Adipose tissue (tissue), 3 donors: ENCODE measurements around the gene OR4F6. TPM values are rescaled to one million over a fixed set of nuclear protein-coding genes. Genes with fewer than 3 reads are reported as not detected.
"Not testable (repeated sequence)": the region's sequence is repeated elsewhere in the genome, so short reads cannot be mapped to it uniquely, and the experiment has no call there.

Experiments used
- H3K27ac ChIP-seq: one replicate; pipeline ENCODE4 v1.5.1; 2013; ENCODE audit warnings: low read depth, low read length
- WGBS, 3 donors: extraction: QIAGEN DNeasy Blood & Tissue Kit; methylation state at CpG; one replicate each; pipeline ENCODE4 v1.1.7; 2013; 5-methylcytosine and 5-hydroxymethylcytosine counted together
- polyA plus RNA-seq, 3 donors: library from polyadenylated mRNA; stranded (reverse); fragments of 200-250 nt; gene quantifications; one replicate each; pipeline ENCODE4 v1.2.3, GENCODE V29; 2013
- donor health status: healthy with polysubstance abuse.
- donor health status: Bipolar disorder and iron deficiency.
- donor health status: healthy.

The OR4F6 gene, protein sequence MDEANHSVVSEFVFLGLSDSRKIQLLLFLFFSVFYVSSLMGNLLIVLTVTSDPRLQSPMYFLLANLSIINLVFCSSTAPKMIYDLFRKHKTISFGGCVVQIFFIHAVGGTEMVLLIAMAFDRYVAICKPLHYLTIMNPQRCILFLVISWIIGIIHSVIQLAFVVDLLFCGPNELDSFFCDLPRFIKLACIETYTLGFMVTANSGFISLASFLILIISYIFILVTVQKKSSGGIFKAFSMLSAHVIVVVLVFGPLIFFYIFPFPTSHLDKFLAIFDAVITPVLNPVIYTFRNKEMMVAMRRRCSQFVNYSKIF
- not detected for polyA plus RNA-seq

DNA sequence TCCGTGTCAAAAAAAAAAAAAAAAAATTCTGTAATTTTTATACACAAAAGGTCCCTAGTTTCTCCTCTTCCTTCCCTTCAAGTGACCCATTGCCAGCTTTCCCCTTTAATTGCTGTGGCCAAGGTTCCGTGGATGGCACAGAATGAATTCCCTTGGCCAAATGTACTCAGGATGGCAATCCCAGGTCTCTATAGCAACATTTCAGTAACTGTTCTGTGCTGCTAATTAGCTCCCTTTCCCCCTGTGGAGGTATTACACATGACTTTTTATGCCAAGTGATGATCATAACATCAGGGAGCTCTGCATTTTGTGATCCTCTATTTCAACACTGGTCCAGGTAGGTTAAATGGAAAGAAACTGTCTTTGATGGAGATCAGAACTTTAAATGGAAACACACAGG is at the start of gene OR4F6:
Gene OR4F6, plus strand, starts transcription at position 301 of the 400 bp plus-strand sequence. CDS start 2,211 bp downstream, outside the sequence.
- no peak within 1 kb of the TSS for H3K27ac ChIP-seq
- WGBS, 3 donors, result 82 to 91% (median 85%) methylated on average over 2 of the region's 2 CpGs

DNA sequence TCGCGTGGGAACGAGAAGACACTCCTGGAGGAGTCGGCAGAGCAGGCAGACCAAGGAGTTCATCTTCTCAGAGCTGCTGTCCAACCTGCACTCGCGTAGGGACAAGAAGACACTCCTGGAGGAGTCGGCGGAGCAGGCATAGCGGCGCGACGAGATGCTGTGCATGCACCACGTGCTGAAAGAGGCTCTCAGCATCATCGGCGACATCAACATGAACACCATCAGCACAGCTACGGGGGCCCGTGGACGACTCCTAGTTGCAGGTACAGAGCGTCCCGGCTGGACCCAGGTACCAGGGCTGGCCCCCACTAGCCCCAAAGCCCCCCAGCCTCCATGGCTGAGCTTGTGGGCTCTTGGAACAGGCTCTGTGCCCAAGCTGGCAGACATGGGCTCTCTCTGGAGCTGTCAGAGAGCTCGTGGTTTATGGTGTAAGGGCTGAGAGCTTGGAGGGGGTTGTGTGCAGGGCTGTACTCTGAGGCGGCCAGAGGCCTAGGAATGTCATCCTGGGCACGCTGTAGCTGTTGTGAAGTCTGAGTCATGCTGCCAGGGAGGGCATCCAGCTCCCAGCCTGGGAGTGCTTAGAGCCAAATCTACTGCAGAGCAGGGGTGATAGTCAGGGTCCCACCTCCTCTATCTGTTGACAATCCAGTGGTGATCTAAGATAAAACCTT is 38.5 kb upstream of the OR4F6 start:
- WGBS, 3 donors, result 84 to 91% (median 89%) methylated on average over 21 to 22 of the region's 23 CpGs
- H3K27ac ChIP-seq, result not testable (repeated sequence)

DNA sequence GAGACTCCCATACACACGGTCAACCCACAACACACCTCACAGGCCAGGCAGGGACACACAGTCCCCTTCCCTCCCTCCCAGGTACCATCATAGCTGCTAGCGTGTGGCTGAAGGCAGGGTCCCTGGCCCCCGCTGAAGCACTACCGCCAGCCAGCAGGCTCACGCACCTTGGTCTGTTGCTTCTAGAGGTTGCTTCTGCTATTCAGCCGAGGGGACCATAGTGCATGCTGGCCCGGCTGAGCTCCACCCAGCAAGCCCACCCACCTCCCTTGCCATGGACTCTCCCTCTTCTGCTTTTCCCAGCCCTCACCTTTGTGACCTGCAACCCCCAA is 38.0 kb upstream of the OR4F6 start:
- WGBS, 3 donors, result 87 to 94% (median 93%) methylated on average over 6 to 7 of the region's 7 CpGs
- H3K27ac ChIP-seq, result not testable (repeated sequence)

GRCh38 chr15:101765772-101766456 is 37.4 kb upstream of the OR4F6 start:
- 83 to 91% (median 90%) methylated on average over 15 of the region's 15 CpGs for WGBS, 3 donors
- no peak overlapping the region for H3K27ac ChIP-seq

DNA sequence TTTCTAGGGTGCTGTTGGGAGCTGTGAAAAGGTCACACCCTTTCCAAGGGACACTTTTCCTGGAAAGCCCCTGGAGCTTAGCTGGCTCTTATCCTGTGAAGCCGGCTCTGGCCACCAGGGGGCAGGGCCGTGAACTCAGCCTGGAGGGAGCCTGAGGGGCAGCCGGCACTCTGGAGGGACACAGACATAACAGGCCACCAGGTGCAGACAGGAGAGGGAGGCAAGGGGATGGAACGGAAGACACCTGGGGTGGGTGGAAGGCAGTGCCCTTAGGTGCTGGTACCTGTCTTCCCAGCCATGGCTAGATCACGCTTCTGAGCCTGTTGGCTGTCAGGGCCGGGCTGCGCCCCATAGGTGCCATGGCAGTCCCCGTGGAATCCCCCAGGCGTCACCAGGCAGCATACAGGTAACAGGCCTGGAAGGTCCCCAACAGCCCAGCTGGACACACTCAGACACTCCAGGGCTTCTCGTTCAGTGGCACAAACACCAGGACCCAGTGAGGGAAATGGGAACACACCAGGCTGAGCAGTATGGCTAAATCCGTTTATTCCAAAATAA is 36.1 kb upstream of the OR4F6 start:
- WGBS, 3 donors, result 78 to 87% (median 80%) methylated on average over 6 to 7 of the region's 11 CpGs
- not testable (repeated sequence) for H3K27ac ChIP-seq

DNA sequence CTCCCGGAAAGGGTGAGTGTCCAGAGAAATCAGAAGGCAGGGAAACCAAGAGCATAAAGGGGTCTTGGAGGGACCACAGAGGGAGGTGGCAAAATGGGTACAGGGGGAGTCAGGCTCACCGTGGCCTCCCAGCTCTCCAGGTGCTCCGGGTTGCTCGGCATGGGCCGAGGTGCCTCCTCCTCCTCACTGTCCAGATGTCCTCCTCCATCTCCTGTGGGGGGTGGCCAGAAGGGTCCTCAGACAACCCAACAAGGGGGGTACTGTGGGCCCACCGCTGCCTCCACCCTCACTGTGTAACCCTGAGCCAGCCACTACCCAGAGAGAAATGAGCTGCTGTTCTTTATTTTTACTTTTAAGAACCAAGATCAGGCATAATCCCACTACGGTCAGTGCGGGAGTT is 30.4 kb upstream of the OR4F6 start:
- 94 to 97% (median 95%) methylated on average over 4 to 8 of the region's 8 CpGs for WGBS, 3 donors
- no peak overlapping the region for H3K27ac ChIP-seq

DNA sequence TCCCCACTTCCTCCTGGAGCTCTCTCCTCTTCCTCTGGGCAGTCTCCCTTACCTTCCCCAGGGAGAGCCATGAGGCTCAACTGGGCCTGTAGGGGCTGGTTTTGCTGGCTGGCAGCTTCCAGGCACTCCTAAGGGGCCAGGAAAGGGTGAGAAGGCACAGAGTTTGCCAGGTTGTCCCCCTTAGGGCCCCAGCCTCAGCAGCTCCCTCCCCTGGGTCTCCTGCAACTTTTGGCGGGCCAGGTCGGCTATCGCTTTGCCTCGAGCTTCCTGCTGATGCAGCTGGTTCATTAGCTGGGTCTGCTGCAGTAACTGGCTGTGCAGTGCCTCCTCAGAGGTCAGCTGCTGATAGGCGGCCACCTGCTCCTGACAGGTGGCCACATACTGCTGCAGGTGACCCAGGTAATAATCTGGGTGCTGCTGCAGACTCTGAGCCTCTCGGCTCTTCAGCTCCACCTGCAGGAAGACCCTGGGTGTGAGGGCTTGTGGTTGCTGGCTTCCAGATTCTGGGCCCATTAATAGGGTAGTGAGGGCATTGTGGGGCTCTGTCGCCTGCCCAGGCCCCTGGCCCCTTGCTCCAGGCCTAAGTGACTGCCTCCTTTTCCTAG is 29.7 kb upstream of the OR4F6 start:
- H3K27ac ChIP-seq, result no peak overlapping the region
- WGBS, 3 donors, result 63 to 75% (median 64%) methylated on average over 7 of the region's 7 CpGs

DNA sequence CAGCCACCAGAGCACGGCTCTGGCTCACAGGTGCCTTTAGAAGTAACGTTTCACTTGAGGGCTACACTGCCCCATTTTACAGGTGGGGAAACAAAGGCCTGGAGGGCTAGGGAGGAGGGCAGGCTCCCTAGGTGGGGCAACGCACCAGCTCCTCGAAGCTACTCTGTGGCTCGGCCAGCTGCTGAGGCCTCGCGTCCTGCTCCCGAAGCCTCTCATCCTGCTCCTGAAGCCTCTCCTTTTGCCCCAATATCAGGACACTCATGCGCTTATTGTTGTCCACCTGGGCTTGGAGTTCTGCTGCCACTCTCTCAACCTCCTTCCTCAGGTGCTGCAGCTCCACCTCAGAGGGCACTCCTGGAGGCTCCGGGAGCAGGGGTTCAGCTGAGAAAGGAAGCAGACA is 28.2 kb upstream of the OR4F6 start:
- 78 to 93% (median 90%) methylated on average over 10 of the region's 10 CpGs for WGBS, 3 donors
- H3K27ac ChIP-seq, result no peak overlapping the region

DNA sequence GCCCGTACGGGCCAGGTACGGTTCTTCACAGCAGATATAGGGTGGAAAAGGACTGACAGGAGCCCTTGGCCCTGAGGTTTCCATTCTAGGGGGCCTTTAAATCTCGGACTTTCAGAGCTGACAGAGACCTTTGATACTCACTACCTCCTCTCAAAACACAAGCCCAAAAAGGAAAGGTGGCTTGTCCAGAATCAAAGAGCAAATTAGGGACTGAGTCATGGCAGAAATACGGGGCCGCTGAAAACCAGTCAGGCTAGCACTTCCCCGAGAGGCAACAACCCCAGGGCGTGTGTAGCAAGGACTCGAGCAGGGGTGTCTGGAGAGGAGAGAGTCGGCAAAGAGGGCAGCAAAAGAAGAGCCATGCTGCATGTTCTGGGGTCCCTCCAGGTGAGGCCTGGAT is 24.7 kb upstream of the OR4F6 start:
- H3K27ac ChIP-seq, result not testable (repeated sequence)
- 72 to 90% (median 85%) methylated on average over 9 to 10 of the region's 10 CpGs for WGBS, 3 donors

- not testable (repeated sequence) for H3K27ac ChIP-seq
- WGBS, 3 donors, result 17 to 20% methylated on average over 1 of the region's 1 CpG; no CpG with 5 or more reads in 1 of the 3 donors
Measured at GRCh38 chr15:101780225-101780624, 23.1 kb upstream of the OR4F6 start.

- H3K27ac ChIP-seq, result no peak overlapping the region
- 77 to 87% (median 83%) methylated on average over 8 to 9 of the region's 9 CpGs for WGBS, 3 donors
Measured at GRCh38 chr15:101781928-101782327, 21.4 kb upstream of the OR4F6 start.

GRCh38 chr15:101784644-101785043 is 18.7 kb upstream of the OR4F6 start:
- 35 to 67% (median 42%) methylated on average over 2 of the region's 2 CpGs for WGBS, 3 donors

DNA sequence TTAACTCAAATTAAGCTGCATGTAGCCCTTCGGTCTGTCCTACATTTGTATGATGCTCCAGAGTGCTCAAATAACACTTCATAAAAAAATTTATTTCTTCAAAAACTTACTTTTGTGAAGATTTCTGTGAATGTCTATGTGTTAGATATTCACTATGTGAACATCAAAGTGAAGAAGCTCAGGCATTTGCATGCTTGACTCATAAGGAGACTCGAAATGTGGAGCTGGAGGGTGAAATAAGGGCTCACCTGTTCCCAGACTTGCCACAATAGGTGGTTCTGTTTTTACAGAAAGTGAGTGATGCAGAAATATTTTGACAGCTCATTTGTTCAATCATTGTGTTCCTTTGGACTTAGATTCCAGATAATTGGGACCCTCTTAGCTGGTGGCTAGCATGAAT is 16.9 kb upstream of the OR4F6 start:
- H3K27ac ChIP-seq, result not testable (repeated sequence)
- WGBS, 3 donors, result 68 to 81% (median 74%) methylated on average over 2 of the region's 2 CpGs

More at GRCh38 chr15:101784644-101785043, 18.7 kb upstream of the OR4F6 start:
- H3K27ac ChIP-seq, result no peak overlapping the region

- WGBS, 3 donors, result 84 to 86% (median 84%) methylated on average over 2 of the region's 2 CpGs
Measured at GRCh38 chr15:101788001-101788400, 15.3 kb upstream of the OR4F6 start.

GRCh38 chr15:101788503-101789269 is 14.6 kb upstream of the OR4F6 start:
- WGBS, 3 donors, result 36 to 78% (median 74%) methylated on average over 3 to 5 of the region's 5 CpGs

More at GRCh38 chr15:101788001-101788400, 15.3 kb upstream of the OR4F6 start:
- not testable (repeated sequence) for H3K27ac ChIP-seq

GRCh38 chr15:101790748-101791147 is 12.6 kb upstream of the OR4F6 start:
- WGBS, 3 donors, result 66 to 70% methylated on average over 1 to 2 of the region's 4 CpGs; no CpG with 5 or more reads in 1 of the 3 donors

More at GRCh38 chr15:101788503-101789269, 14.6 kb upstream of the OR4F6 start:
- not testable (repeated sequence) for H3K27ac ChIP-seq

GRCh38 chr15:101793981-101794380 is 9.3 kb upstream of the OR4F6 start:
- WGBS, 3 donors, result 58 to 73% (median 67%) methylated on average over 7 of the region's 7 CpGs
- H3K27ac ChIP-seq, result not testable (repeated sequence)

More at GRCh38 chr15:101790748-101791147, 12.6 kb upstream of the OR4F6 start:
- not testable (repeated sequence) for H3K27ac ChIP-seq

DNA sequence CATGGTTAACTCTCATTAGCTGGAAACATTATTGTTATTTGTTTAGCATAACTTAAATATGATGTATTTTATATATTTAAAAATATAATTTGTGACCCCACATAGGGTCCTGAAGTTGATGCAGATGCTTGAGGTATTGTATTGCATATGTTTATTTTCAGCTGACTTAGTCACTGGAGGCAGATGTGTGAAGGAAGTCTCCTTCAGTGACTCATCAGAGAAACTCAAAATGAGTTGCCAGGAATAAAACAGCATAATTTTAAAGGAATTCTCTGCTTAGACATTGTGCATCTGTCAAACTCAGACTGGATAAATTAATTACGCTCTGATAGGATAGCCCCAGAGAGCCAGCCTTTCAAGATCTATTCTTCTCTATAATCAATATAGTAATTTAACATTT is 7.9 kb upstream of the OR4F6 start:
- 83 to 92% (median 84%) methylated on average over 1 of the region's 1 CpG for WGBS, 3 donors
- H3K27ac ChIP-seq, result no peak overlapping the region
